Measurements from ENCODE around the gene NADSYN1. TPM values are rescaled to one million over a fixed set of nuclear protein-coding genes. Genes with fewer than 3 reads are reported as not detected.
"Not testable (repeated sequence)": the region's sequence is repeated elsewhere in the genome, so short reads cannot be mapped to it uniquely, and the experiment has no call there.

Gene NADSYN1
- total RNA-seq, 2 donors from 2014 or later: 45.7 to 71.2 TPM

GRCh38 chr11:71538666-71538990, 85.6 kb downstream of the NADSYN1 start:
- Histone ChIP-seq H3K36me3 (replicated peaks in 1 of 2; ENCODE audit: insufficient read depth in 1 of 2, low read depth in 2 of 2) (no peaks in the 10 kb centered on the region), H3K27me3 (no peaks in the 10 kb centered on the region), H3K9me3 (no peaks in the 10 kb centered on the region), H3K4me1 (peaks cover 9% of the 10 kb centered on the region), H3K27ac (no peak overlapping the region), H3K4me3 (no peak overlapping the region)
- TF ChIP-seq CTCF (IDR thresholded peaks at IDR 0.05): no peak
- TF ChIP-seq POLR2A (IDR thresholded peaks at IDR 0.05): no peak
- 93 to 96% methylated on average over 4 of the region's 4 CpGs for WGBS, 2 donors
- DNase-seq (no peak), ATAC-seq (no peak)
- intact Hi-C loops (cut with DNase I): no loop called here

- 79 to 81% methylated on average over 11 of the region's 11 CpGs for WGBS, 2 donors
- TF ChIP-seq CTCF (IDR thresholded peaks at IDR 0.05) (no peak), POLR2A (IDR thresholded peaks at IDR 0.05) (no peak)
- intact Hi-C loops (cut with DNase I): no loop called here
These were observed 86.0 kb downstream of the NADSYN1 start for GRCh38 chr11:71539017-71539416.

GRCh38 chr11:71539971-71540370, 87.0 kb downstream of the NADSYN1 start:
- H3K36me3 ChIP-seq (replicated peaks in 1 of 2; ENCODE audit: insufficient read depth in 1 of 2, low read depth in 2 of 2); H3K4me3 ChIP-seq; intact Hi-C loops (cut with DNase I); H3K9me3 ChIP-seq; H3K27me3 ChIP-seq; DNase-seq; H3K4me1 ChIP-seq; H3K27ac ChIP-seq; ATAC-seq: not testable (repeated sequence)
- WGBS, 2 donors: 95 to 96% methylated on average over 11 of the region's 11 CpGs

More at GRCh38 chr11:71539017-71539416, 86.0 kb downstream of the NADSYN1 start:
- H3K9me3 ChIP-seq: no peaks in the 10 kb centered on the region
- DNase-seq: no peak
- ATAC-seq: no peak
- no peaks in the 10 kb centered on the region for H3K27me3 ChIP-seq
- H3K4me1 ChIP-seq: peaks cover 9% of the 10 kb centered on the region
- no peaks in the 10 kb centered on the region for H3K36me3 ChIP-seq (replicated peaks in 1 of 2; ENCODE audit: insufficient read depth in 1 of 2, low read depth in 2 of 2)
- no peak overlapping the region for H3K4me3 ChIP-seq
- H3K27ac ChIP-seq: no peak overlapping the region

- DNase-seq; H3K4me3 ChIP-seq; H3K4me1 ChIP-seq; H3K27ac ChIP-seq; H3K27me3 ChIP-seq; H3K9me3 ChIP-seq; H3K36me3 ChIP-seq (replicated peaks in 1 of 2; ENCODE audit: insufficient read depth in 1 of 2, low read depth in 2 of 2); intact Hi-C loops (cut with DNase I); ATAC-seq: not testable (repeated sequence)
- 87 to 88% methylated on average over 9 of the region's 9 CpGs for WGBS, 2 donors
These were observed 87.7 kb downstream of the NADSYN1 start for GRCh38 chr11:71540521-71541304.

- ATAC-seq (no peak), DNase-seq (no peak)
- Histone ChIP-seq H3K36me3 (replicated peaks in 1 of 2; ENCODE audit: insufficient read depth in 1 of 2, low read depth in 2 of 2) (no peaks in the 10 kb centered on the region), H3K27me3 (no peaks in the 10 kb centered on the region), H3K4me3 (no peak overlapping the region), H3K9me3 (no peaks in the 10 kb centered on the region), H3K27ac (no peak overlapping the region), H3K4me1 (no peaks in the 10 kb centered on the region)
- intact Hi-C loops (cut with DNase I): no loop called here
- 68 to 74% methylated on average over 7 of the region's 7 CpGs for WGBS, 2 donors
- no peak for TF ChIP-seq CTCF (IDR thresholded peaks at IDR 0.05)
- no peak for TF ChIP-seq POLR2A (IDR thresholded peaks at IDR 0.05)
These were observed 89.4 kb downstream of the NADSYN1 start for GRCh38 chr11:71542382-71542781.

Data from body of pancreas (tissue), 4 donors.